ENCODE measurements around the gene PLOD3. TPM values are rescaled to one million over a fixed set of nuclear protein-coding genes. Genes with fewer than 3 reads are reported as not detected.

The PLOD3 gene
- total and polyA plus RNA-seq, 10 donors = 20.4 to 72.5 (median 50.3) TPM

- intact Hi-C loops (cut with DNase I; ENCODE audit: low total_unique reads) = no loop called here
- peaks cover 29 to 60% (median 50%) of the 10 kb centered on the region in 6 donors for H3K4me1 ChIP-seq
- 3 to 5% (median 3%) methylated on average over 18 to 53 of the region's 53 CpGs for WGBS, 5 donors
- no peaks in the 10 kb centered on the region for H3K36me3 ChIP-seq
- H3K27ac ChIP-seq = no peak overlapping the region
- H3K9me3 ChIP-seq = peaks cover 0 to 3% (median 0%) of the 10 kb centered on the region in 8 donors
- peak overlapping the region in 3 of 8 donors; percentile 4 to 38 (median 22) for H3K4me3 ChIP-seq
- no peak for DNase-seq
- TF ChIP-seq POLR2AphosphoS5 (IDR thresholded peaks at IDR 0.05) (peak in 1 of 3 donors; percentile 33), CTCF (IDR thresholded peaks at IDR 0.05 in 8 of 11, conservative IDR thresholded peaks at IDR 0.05 in 3 of 11) (no peak)
- peaks cover 28 to 100% (median 100%) of the 10 kb centered on the region in 7 donors for H3K27me3 ChIP-seq (replicated peaks in 1 of 7)
Measured at GRCh38 chr7:101172854-101173751, 44.3 kb downstream of the PLOD3 start.

GRCh38 chr7:101172005-101172853 lies 45.2 kb downstream of the PLOD3 start:
- intact Hi-C loops (cut with DNase I; ENCODE audit: low total_unique reads) = no loop called here
- peaks cover 28 to 100% (median 100%) of the 10 kb centered on the region in 7 donors for H3K27me3 ChIP-seq (replicated peaks in 1 of 7)
- no peak for DNase-seq
- H3K4me3 ChIP-seq = peak overlapping the region in 3 of 8 donors; percentile 1 to 38 (median 22)
- H3K27ac ChIP-seq = no peak overlapping the region
- H3K36me3 ChIP-seq = no peaks in the 10 kb centered on the region
- peaks cover 29 to 60% (median 50%) of the 10 kb centered on the region in 6 donors for H3K4me1 ChIP-seq
- peak; percentile 80 to 86 (median 80) for TF ChIP-seq POLR2AphosphoS5 (IDR thresholded peaks at IDR 0.05)
- TF ChIP-seq POLR2A (IDR thresholded peaks at IDR 0.05) = no peak
- H3K9me3 ChIP-seq = peaks cover 0 to 3% (median 0%) of the 10 kb centered on the region in 8 donors
- 0 to 5% (median 3%) methylated on average over 27 to 79 of the region's 79 CpGs for WGBS, 5 donors

- Histone ChIP-seq H3K9me3 (peaks cover 0 to 3% (median 0%) of the 10 kb centered on the region in 8 donors), H3K27ac (no peak overlapping the region), H3K36me3 (no peaks in the 10 kb centered on the region), H3K4me1 (peaks cover 29 to 67% (median 51%) of the 10 kb centered on the region in 6 donors), H3K4me3 (no peak overlapping the region), H3K27me3 (replicated peaks in 1 of 7) (peaks cover 28 to 100% (median 100%) of the 10 kb centered on the region in 7 donors)
- WGBS, 5 donors = 1 to 8% (median 4%) methylated on average over 12 to 13 of the region's 13 CpGs
- intact Hi-C loops (cut with DNase I; ENCODE audit: low total_unique reads) = no loop called here
- no peak for TF ChIP-seq CTCF (IDR thresholded peaks at IDR 0.05 in 8 of 11, conservative IDR thresholded peaks at IDR 0.05 in 3 of 11)
- no peak for TF ChIP-seq POLR2A (IDR thresholded peaks at IDR 0.05)
- TF ChIP-seq POLR2AphosphoS5 (IDR thresholded peaks at IDR 0.05) = no peak
- DNase-seq = no peak
Measured at GRCh38 chr7:101171442-101171837, 45.9 kb downstream of the PLOD3 start.

- DNase-seq = no peak
- Histone ChIP-seq H3K4me1 (peaks cover 32 to 73% (median 57%) of the 10 kb centered on the region in 6 donors), H3K27ac (no peak overlapping the region), H3K9me3 (peaks cover 0 to 4% (median 0%) of the 10 kb centered on the region in 8 donors), H3K4me3 (no peak overlapping the region), H3K27me3 (replicated peaks in 1 of 7) (peaks cover 28 to 100% (median 100%) of the 10 kb centered on the region in 7 donors), H3K36me3 (no peaks in the 10 kb centered on the region)
- TF ChIP-seq POLR2A (IDR thresholded peaks at IDR 0.05) = no peak
- TF ChIP-seq CTCF (IDR thresholded peaks at IDR 0.05 in 8 of 11, conservative IDR thresholded peaks at IDR 0.05 in 3 of 11) = no peak
- TF ChIP-seq POLR2AphosphoS5 (IDR thresholded peaks at IDR 0.05) = no peak
- WGBS, 5 donors = 3 to 8% (median 5%) methylated on average over 15 to 17 of the region's 17 CpGs
- intact Hi-C loops (cut with DNase I; ENCODE audit: low total_unique reads) = no loop called here
Measured at GRCh38 chr7:101170617-101171441, 46.6 kb downstream of the PLOD3 start.
